Measurements from ENCODE around the gene TENM3.

TENM3 gene

GRCh38 chr4:182585321-182585720 is 342.1 kb downstream of the TENM3 start:
- no peak for DNase-seq (ENCODE audit: low spot score)
- POLR2A ChIA-PET (ENCODE audit: low non-redundant PET), result no interaction called here
- CTCF ChIA-PET, result no interaction called here
- TF ChIP-seq, protein P1, sequence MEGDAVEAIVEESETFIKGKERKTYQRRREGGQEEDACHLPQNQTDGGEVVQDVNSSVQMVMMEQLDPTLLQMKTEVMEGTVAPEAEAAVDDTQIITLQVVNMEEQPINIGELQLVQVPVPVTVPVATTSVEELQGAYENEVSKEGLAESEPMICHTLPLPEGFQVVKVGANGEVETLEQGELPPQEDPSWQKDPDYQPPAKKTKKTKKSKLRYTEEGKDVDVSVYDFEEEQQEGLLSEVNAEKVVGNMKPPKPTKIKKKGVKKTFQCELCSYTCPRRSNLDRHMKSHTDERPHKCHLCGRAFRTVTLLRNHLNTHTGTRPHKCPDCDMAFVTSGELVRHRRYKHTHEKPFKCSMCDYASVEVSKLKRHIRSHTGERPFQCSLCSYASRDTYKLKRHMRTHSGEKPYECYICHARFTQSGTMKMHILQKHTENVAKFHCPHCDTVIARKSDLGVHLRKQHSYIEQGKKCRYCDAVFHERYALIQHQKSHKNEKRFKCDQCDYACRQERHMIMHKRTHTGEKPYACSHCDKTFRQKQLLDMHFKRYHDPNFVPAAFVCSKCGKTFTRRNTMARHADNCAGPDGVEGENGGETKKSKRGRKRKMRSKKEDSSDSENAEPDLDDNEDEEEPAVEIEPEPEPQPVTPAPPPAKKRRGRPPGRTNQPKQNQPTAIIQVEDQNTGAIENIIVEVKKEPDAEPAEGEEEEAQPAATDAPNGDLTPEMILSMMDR (conservative IDR thresholded peaks at IDR 0.05; ENCODE audit: low read depth), result no peak
- no peak overlapping the region for H3K27ac ChIP-seq

GRCh38 chr4:182589100-182589499 is 345.9 kb downstream of the TENM3 start:
- ChIA-PET CTCF (no interaction called here), POLR2A (ENCODE audit: low non-redundant PET) (no interaction called here)
- TF ChIP-seq, protein P1 (conservative IDR thresholded peaks at IDR 0.05; ENCODE audit: low read depth), result no peak
- DNase-seq (ENCODE audit: low spot score), result no peak
- no peak overlapping the region for H3K27ac ChIP-seq

- ChIA-PET POLR2A (ENCODE audit: low non-redundant PET) (no interaction called here), CTCF (no interaction called here)
- H3K27ac ChIP-seq, result no peak overlapping the region
- TF ChIP-seq, protein P1 (conservative IDR thresholded peaks at IDR 0.05; ENCODE audit: low read depth), result no peak
- DNase-seq (ENCODE audit: low spot score), result no peak
Observed at GRCh38 chr4:182593402-182593801, 350.2 kb downstream of the TENM3 start.

GRCh38 chr4:182593864-182594263 is 350.7 kb downstream of the TENM3 start:
- CTCF ChIA-PET, result no interaction called here
- no peak overlapping the region for H3K27ac ChIP-seq
- TF ChIP-seq, protein P1 (conservative IDR thresholded peaks at IDR 0.05; ENCODE audit: low read depth), result no peak
- no peak for DNase-seq (ENCODE audit: low spot score)
- POLR2A ChIA-PET (ENCODE audit: low non-redundant PET), result no interaction called here

- POLR2A ChIA-PET (ENCODE audit: low non-redundant PET), result no interaction called here
- no peak overlapping the region for H3K27ac ChIP-seq
- CTCF ChIA-PET, result no interaction called here
- DNase-seq (ENCODE audit: low spot score), result no peak
- TF ChIP-seq, protein P1 (conservative IDR thresholded peaks at IDR 0.05; ENCODE audit: low read depth), result no peak
Observed at GRCh38 chr4:182600093-182600492, 356.9 kb downstream of the TENM3 start.

DNA sequence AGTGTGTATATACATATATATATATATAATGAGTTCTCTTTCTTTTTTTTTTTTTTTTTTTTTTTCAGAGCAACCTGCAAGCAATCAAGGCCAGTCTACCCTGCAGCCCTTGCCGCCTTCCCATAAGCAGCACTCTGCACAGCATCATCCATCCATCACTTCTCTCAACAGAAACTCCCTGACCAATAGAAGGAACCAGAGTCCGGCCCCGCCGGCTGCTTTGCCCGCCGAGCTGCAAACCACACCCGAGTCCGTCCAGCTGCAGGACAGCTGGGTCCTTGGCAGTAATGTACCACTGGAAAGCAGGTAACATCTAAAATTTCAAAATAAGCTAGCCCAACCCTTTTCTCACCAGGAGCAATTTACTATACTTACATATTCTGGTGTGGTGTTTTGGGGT is 357.7 kb downstream of the TENM3 start:
- ChIA-PET POLR2A (ENCODE audit: low non-redundant PET) (no interaction called here), CTCF (no interaction called here)
- DNase-seq (ENCODE audit: low spot score), result no peak

More for the DNA sequence above, 357.7 kb downstream of the TENM3 start:
- TF ChIP-seq, protein P1 (conservative IDR thresholded peaks at IDR 0.05; ENCODE audit: low read depth), result no peak
- H3K27ac ChIP-seq, result no peak overlapping the region

All from RWPE1 (cell line).